HG02981 (cell line): ENCODE measurements around the gene PLPPR1.

Experiments
- ATAC-seq: cut with Tn5 transposase; IDR thresholded peaks from one replicate; pipeline ENCODE4 v1.9.1; 2021; ENCODE audit warnings: mild to moderate bottlenecking, moderate library complexity; ENCODE audit not compliant: unreplicated experiment

PLPPR1 gene

DNA sequence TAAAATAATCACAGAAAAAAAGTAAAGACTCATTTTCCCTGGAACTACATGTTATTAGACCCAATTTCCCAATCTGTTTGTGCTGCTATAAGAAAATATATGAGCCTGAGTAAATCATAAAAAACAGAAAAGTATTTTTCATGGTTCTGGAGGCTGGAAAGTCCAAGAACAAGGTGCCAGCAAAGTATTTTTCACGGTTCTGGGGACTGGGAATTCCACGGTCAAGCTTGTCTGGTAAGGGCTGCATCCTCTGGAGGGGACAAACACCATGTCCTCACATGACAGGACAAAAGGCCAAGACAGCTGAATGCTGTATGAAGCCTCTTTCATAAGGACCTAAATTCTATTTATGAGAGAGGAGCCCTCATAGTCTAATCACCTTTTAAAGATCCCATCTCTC lies 172.3 kb downstream of the PLPPR1 start:
- ATAC-seq: no peak

GRCh38 chr9:101201630-101202029 lies 173.1 kb downstream of the PLPPR1 start:
- ATAC-seq: no peak

DNA sequence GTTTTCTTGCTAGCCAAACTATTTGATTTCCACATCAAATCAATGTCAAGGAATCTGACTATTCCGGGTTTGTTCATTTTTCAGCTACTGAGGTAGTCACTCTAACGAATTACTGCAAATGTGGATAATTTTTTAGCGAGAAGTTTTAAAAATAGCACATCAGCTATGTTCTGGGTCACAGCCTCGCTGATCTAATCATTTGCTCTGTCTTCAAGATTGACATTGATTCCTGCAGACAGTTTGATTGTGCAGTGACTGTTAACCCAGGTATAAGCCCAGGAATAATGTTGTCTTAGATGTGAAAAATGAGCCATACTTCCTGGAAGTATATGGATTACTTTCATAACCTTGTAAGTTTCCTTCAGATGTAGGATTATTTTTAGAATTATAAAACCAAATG lies 181.1 kb downstream of the PLPPR1 start:
- ATAC-seq: no peak

DNA sequence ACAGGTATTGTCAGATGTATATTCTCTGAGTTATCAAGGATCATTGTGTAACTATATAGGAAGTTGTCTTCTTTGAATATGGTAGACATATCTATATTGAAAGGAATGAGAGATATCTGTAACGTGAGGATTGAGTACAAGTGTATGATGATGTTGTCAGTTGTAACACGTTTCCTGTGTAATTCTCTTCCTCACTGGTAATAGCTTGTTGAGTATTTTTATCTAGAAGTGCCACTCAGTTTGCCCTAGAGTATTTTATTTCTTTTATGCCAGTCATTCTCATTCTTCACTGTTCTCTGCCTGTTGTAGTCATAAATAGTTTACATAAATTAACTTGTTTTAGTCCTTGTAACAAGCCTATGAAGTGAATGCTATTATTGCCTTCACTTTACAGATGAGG lies 184.1 kb downstream of the PLPPR1 start:
- ATAC-seq: no peak

DNA sequence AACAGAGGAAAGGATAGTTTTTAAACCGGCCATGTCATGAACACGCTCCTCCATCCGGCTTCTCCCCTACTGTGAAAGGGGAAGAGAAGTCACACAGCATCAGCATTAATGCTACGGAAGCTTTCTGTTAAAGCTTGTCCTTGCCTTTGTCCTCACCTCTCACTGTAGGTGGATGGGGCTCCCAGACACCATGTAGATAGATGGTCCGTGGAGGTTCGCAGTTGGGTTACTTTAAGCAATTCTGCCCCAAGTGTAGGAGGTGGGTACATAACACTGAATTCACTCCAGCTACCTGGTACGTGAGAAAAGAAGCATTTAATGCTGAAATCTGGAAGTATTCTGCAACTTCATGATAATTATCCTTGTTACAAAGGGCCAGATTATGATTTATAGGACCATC lies 190.5 kb downstream of the PLPPR1 start:
- no peak for ATAC-seq

DNA sequence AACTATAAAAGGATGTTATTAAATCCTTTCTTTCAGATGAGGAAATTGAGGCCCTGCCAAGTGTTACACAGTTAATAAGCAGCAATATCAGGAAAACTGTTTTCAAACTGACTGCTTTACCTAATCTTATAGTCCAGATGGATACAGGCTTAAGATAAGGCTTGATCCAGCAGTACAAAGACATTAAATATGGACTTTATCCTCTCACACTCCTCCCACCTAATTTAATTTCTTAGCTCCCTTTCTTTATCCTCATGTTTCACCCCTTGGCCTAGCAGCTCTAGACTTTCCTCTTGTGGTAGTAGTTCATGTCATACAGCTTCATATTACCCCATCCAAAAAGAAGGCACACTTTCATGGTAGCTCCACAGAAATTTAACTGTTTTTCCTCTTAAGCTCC lies 191.8 kb downstream of the PLPPR1 start:
- ATAC-seq: no peak

DNA sequence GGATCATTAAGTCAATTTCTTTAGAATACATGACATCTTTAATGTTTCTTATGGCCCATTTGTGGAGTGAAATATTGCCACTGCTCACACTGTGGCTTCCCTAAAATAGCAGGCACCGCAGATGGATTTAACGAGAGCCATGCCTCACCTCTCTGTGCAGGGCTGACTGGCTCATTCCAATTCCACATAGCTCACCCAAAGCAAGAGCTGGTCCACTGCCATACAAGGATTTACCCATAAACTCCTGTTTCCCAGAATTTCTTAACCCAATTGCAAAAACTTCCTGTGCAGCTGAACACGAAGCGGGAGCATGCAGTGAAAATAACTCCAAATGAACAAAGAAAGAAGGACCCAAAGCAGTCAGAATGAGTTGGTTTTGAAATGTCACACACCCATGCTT lies 196.7 kb downstream of the PLPPR1 start:
- no peak for ATAC-seq

DNA sequence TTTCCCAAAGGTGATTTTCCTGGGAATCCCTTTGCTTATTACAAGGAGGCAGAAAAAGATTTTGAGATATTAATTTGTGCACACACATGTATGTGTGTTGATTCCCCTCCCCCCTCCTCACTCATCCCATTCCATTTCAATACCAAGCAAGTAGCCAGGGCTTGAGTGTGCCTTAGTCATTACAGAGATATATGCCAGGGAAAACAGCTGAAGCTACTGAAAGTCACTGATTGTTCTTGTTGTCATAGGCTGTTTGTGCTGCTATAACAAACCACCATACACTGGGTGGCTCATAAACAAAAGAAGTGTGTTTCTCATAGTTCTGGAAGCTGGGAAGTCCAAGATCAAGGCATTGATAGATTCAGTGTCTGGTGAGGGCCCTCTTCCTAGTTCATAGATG lies 197.6 kb downstream of the PLPPR1 start:
- no peak for ATAC-seq

DNA sequence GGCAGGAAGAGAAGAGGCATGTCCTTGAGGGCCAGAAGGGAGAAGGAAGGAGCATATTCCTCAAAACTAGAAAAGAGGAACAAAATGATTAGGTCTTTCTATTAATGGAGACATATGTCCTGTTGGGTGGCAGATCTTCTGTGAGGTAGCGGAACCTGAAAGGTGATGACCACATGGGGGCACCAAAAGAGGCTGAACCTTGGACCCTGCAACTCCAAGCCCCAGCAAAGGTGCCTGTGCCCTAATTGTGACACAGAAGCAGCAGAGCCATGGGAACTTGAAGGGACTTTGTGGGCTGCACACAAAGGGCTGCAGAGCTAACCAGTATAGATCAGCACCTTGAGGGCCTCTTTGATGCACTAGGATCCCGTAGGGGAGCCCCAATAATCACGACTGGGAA lies 198.3 kb downstream of the PLPPR1 start:
- ATAC-seq: no peak

- no peak for ATAC-seq
Measured at GRCh38 chr9:101229606-101230005, 201.1 kb downstream of the PLPPR1 start.

DNA sequence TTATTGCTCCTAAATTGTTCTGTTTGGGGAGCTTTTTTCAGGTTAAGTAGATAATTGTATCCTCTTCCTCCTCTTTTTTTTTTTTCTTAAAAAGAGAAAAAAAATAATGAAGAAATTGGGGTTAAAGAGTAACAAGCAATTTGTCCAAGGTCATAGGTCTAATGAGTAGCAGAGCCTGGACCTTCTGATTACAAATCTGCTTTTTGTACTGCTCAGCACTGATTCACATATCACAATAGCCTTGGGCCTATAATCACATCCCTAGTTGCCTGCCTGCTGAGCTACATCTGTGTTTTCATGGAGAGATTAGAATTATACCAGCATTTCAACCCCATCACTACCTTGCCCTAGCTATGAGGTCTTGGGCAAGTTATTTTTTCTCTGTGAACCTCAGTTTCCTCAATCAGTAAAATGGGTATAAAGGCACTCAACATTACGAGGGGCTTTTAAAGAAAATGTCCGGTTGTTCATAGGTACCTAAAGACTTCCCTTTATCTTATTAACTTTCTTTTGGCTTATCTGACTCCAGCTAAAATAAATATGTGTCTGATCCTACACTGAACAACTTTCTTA lies 204.0 kb downstream of the PLPPR1 start:
- ATAC-seq: no peak

GRCh38 chr9:101235105-101235866 lies 206.8 kb downstream of the PLPPR1 start:
- ATAC-seq: no peak

GRCh38 chr9:101242651-101243050 lies 214.1 kb downstream of the PLPPR1 start:
- no peak for ATAC-seq

GRCh38 chr9:101246691-101247090 lies 218.2 kb downstream of the PLPPR1 start:
- no peak for ATAC-seq

DNA sequence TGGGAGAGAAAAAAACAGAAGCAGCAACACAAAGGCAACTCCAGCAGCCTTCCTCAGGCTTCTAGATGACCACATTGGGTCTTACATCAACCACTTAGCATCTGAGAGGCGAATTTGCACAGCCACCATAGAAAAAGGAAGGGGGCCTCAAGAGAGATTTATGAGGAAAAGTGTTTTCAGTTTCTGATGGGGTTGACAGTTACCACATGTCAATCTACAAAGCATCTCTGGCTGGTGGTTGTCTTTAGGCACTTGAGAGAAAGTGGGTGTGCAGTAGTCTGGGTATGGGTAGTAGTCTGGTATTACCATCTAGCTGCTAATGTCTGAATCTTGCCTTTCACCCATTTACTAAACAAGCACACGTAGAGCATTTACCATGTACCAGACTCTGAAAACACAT lies 218.8 kb downstream of the PLPPR1 start:
- ATAC-seq: no peak

DNA sequence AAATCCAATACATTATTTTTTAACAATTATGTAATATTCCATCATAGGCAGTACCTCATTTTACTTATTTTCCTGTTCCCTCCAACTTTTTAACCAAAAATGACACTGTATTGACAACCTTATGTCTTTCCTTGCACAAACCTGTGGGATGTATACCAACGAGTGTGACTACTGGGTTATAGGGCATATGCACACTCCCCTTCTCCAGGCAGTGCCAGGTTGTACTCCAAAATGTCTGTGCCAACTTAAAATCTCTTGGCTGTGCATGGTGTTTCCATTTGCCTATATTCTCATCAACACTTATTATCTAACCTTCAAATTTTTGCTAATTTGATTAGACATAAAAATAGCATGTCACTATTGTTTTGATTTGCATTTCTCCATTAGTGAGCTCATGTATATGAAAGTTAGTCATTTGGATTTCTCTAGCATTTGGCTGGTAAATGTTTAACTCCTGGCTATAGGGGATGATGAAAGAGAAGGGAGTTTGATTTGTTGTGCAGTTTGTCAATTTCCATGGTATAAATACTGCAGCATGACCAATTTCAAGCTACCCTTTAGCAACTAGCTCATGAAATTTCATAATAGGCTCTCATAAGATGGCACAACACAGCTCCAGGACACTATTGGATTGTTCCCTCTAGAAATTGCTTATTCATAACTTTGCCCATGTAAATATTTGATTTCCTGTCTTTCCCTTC lies 226.4 kb downstream of the PLPPR1 start:
- ATAC-seq: no peak

DNA sequence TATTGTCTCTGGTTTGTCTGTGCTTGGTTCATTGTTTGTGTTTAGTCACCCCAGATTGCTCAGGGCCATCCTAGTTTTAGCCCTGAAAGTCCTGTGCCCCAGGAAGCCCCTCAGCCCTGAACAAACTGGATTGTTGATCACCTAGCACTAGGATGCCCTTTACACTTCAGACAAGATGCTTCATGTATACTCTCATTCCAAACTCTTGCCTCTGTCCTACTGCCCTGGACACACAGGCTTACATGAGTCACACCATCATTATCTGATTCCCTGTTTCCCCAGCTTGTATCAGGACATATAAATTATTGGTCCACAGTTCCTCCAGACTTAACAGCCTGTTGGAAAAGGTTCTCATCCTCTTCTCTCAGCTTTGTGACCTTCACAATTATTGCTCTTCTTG lies 236.2 kb downstream of the PLPPR1 start:
- no peak for ATAC-seq

DNA sequence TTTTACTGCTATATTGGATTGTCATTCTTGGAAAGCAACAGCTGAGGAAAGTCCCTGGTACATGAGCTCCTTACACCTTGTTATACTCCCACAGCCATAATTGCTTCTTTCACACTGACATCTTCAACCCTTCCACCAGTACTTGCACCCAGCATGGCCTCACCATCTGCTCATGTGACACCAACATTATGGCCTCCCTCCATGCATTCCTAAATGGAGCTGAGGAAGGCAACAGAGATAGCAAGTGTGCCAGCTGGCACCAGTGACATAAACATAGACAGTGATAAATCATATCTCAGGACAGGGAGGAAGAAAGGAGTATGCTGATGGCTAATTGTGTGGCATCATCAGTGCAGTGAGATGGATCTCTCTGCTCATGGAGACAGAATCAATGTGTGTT lies 236.7 kb downstream of the PLPPR1 start:
- ATAC-seq: no peak

DNA sequence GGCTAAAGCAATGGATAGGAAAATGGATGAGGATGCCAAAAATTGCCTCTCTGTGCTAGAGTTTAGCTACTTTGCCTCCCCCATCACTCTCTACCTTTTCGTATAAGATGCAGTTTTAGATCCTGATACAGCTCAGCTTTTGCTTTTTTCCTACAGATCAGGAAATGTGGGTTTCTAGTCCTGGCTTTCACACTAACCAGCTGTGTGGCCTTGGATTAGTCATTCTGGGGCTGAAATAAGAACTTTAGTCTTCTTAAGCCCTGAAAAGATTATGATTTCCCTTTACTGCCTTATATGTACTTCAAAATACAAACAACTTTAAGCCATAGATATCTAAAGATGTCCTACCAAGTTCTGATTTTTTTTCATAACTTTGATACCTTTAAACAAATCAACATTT lies 239.9 kb downstream of the PLPPR1 start:
- no peak for ATAC-seq

- ATAC-seq: no peak
Measured at GRCh38 chr9:101269591-101270283, 241.2 kb downstream of the PLPPR1 start.

DNA sequence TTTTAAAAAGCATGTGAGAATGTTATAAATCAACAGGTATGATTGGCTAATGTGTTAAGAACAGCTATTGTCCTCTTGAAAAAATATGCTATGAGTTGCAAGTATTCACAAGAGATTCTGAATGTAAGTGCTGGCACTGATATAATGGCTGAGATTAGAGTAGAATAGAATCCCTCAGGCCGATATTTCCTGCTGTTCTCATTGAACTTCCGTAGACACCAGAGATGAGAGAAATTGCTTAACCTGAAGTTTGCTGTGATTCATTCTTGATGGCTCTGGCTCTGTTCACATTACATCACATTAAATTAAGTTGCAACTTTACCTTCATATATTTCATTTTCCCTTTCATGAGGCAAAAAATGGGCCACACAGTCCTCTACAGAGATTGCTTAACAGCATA lies 241.8 kb downstream of the PLPPR1 start:
- no peak for ATAC-seq

GRCh38 chr9:101271102-101271501 lies 242.6 kb downstream of the PLPPR1 start:
- no peak for ATAC-seq
